ENCODE data around the gene FOLR3. TPM values are rescaled to one million over a fixed set of nuclear protein-coding genes. Genes with fewer than 3 reads are reported as not detected.

FOLR3 gene
- total RNA-seq, 2 donors from 2014 or later = not detected

DNA sequence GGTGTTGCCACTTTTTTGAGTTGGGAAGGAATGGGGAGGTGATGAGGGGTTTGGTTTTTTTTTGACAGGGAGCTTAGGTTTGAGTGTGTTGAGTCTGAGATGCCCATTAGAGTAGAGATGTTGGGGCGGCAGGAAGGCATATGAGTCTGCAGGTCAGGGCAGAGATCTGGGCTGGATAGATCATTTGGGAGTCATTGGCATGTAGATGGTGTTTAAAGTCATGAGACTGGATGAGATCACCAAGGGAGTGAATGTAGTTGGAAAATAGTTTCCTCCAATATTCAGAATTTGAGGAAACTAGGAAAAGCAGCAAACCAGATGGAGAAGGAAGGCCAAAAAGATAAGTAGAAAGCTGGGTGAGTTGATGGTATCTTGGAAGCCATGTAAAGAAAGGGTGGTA, 21.0 kb upstream of the FOLR3 start:
- 100% methylated on average over 1 of the region's 1 CpG for WGBS
- Histone ChIP-seq H3K27me3 (replicated peaks; ENCODE audit: insufficient read depth) (no peaks in the 10 kb centered on the region), H3K27ac (no peak overlapping the region), H3K4me3 (no peak overlapping the region), H3K9me3 (no peaks in the 10 kb centered on the region), H3K36me3 (no peaks in the 10 kb centered on the region), H3K4me1 (replicated peaks) (peaks cover 4% of the 10 kb centered on the region)
- DNase-seq (ENCODE audit: low spot score) = no peak
- no peak for TF ChIP-seq POLR2AphosphoS5 (IDR thresholded peaks at IDR 0.05)
- TF ChIP-seq, protein P1, sequence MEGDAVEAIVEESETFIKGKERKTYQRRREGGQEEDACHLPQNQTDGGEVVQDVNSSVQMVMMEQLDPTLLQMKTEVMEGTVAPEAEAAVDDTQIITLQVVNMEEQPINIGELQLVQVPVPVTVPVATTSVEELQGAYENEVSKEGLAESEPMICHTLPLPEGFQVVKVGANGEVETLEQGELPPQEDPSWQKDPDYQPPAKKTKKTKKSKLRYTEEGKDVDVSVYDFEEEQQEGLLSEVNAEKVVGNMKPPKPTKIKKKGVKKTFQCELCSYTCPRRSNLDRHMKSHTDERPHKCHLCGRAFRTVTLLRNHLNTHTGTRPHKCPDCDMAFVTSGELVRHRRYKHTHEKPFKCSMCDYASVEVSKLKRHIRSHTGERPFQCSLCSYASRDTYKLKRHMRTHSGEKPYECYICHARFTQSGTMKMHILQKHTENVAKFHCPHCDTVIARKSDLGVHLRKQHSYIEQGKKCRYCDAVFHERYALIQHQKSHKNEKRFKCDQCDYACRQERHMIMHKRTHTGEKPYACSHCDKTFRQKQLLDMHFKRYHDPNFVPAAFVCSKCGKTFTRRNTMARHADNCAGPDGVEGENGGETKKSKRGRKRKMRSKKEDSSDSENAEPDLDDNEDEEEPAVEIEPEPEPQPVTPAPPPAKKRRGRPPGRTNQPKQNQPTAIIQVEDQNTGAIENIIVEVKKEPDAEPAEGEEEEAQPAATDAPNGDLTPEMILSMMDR (IDR thresholded peaks at IDR 0.05) = no peak
- TF ChIP-seq POLR2A (IDR thresholded peaks at IDR 0.05) = no peak
- intact Hi-C loops (cut with DNase I) = loop anchor here (10.0 kb wide), 1 partner anchor 320 kb away; the partner anchor contains the start of gene CLPB

DNA sequence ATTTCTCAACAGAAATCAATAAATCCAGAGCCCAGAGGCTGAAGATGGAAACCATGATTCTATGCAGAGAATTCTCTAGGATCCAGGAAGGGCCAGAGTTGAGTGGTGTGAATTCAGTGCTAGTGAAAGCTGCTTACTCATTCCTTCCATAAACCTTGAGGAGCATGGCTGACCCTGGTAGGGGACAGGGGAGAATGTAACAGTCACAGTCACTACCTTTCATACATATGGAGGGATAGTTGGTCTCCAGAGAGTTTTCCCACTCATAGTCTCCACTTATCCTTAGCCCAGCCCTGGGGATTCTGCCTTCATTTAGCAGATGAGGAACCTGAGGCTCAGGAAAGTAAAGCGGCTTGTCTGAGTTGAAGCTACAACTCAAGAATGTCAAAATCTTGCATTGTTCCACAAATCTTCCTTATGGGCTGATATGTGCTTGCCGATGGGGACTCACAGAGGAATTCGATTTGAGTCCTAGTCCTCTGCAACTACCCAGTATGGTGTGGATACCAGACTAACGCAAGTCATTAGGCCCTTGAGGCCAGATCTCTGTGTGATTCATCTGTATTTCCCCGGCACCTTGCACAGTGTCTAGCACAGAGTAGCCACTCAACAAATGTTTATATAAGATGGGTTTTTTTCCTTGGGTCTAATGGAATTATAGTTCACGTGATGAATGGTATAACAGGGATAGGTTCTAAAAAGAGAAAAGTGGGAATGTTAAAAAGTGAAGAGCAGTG, 19.3 kb upstream of the FOLR3 start:
- H3K9me3 ChIP-seq = no peaks in the 10 kb centered on the region
- no peaks in the 10 kb centered on the region for H3K27me3 ChIP-seq (replicated peaks; ENCODE audit: insufficient read depth)
- no peak overlapping the region for H3K4me3 ChIP-seq
- TF ChIP-seq POLR2A (IDR thresholded peaks at IDR 0.05) (no peak), POLR2AphosphoS5 (IDR thresholded peaks at IDR 0.05) (no peak)
- TF ChIP-seq, protein P1 (IDR thresholded peaks at IDR 0.05) = no peak
- WGBS = 95% methylated on average over 6 of the region's 6 CpGs
- H3K4me1 ChIP-seq (replicated peaks) = peaks cover 4% of the 10 kb centered on the region
- H3K27ac ChIP-seq = no peak overlapping the region
- intact Hi-C loops (cut with DNase I) = loop anchor here (10.0 kb wide), 1 partner anchor 319 kb away; the partner anchor contains the start of gene CLPB
- no peak for DNase-seq (ENCODE audit: low spot score)
- H3K36me3 ChIP-seq = no peaks in the 10 kb centered on the region

DNA sequence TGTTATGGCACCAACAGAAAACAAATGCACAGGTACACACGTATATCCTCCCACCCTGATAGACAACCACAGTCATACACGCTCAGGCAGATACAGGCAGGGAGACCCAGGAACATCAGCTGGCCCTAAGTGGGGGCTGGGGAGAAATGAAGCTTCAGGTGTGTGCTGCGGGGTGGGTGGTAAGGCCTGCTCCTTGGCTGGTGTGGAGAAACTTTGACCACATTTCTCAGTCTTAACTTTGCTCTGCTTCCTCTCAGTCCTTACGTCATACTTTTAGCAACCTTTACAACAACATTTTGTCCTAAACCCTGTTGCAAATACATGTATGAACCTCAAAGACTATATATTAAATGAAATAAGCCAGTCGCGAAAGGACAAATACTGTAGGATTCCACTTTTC, 16.3 kb upstream of the FOLR3 start:
- Histone ChIP-seq H3K27me3 (replicated peaks; ENCODE audit: insufficient read depth) (no peaks in the 10 kb centered on the region), H3K36me3 (no peaks in the 10 kb centered on the region), H3K4me3 (no peak overlapping the region), H3K4me1 (replicated peaks) (no peaks in the 10 kb centered on the region), H3K9me3 (no peaks in the 10 kb centered on the region), H3K27ac (no peak overlapping the region)
- intact Hi-C loops (cut with DNase I) = loop anchor here (10.0 kb wide), 1 partner anchor 316 kb away; the partner anchor contains the start of gene CLPB
- WGBS = 84% methylated on average over 6 of the region's 6 CpGs
- DNase-seq (ENCODE audit: low spot score) = no peak
- TF ChIP-seq POLR2A (IDR thresholded peaks at IDR 0.05) (no peak), POLR2AphosphoS5 (IDR thresholded peaks at IDR 0.05) (no peak)
- TF ChIP-seq, protein P1 (IDR thresholded peaks at IDR 0.05) = no peak

DNA sequence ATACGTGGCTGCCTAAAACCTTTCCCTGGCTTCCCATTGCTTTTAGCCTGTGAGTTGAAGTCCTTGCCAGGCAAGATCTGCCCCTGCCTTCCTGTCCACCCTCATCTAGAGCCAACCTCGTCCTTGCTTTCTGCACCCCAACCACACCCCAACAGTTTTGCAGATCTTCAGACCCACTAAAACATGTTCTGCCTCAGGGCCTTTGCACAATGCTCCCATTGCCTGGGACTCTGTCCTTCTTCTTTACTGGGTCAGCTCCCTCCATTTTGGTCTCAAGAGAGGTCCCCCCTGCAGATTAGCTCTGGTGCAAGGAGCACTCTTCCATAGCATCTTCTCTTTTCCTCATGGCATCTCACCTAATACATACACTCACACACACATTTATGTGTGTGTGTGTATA, 14.6 kb upstream of the FOLR3 start:
- TF ChIP-seq POLR2A (IDR thresholded peaks at IDR 0.05) (no peak), POLR2AphosphoS5 (IDR thresholded peaks at IDR 0.05) (no peak)
- TF ChIP-seq, protein P1 (IDR thresholded peaks at IDR 0.05) = no peak
- intact Hi-C loops (cut with DNase I) = no loop called here
- DNase-seq (ENCODE audit: low spot score) = no peak

DNA sequence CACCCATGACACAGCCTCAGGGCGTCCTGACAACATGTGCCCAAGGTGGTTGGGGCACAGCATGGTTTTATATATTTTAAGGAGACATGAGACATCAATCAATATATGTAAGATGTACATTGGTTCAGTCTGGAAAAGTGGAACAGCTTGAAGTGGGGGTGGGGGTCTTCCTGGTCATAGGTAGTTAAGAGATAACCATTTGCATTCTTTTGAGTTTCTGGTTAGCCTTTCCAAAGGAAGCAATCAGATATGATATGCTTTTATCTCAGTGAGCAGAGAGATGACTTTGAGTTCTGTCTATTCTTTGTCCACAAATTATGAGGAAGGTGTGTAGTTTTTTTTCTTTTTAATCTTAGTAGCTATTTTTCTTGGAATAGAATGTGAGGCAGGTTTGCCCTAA, 12.9 kb upstream of the FOLR3 start:
- Histone ChIP-seq H3K27me3 (replicated peaks; ENCODE audit: insufficient read depth) (no peaks in the 10 kb centered on the region), H3K9me3 (no peaks in the 10 kb centered on the region), H3K36me3 (no peaks in the 10 kb centered on the region), H3K4me3 (no peak overlapping the region), H3K4me1 (replicated peaks) (no peaks in the 10 kb centered on the region), H3K27ac (no peak overlapping the region)
- intact Hi-C loops (cut with DNase I) = no loop called here
- TF ChIP-seq POLR2AphosphoS5 (IDR thresholded peaks at IDR 0.05) (no peak), POLR2A (IDR thresholded peaks at IDR 0.05) (no peak)
- 81% methylated on average over 1 of the region's 1 CpG for WGBS
- DNase-seq (ENCODE audit: low spot score) = no peak

More for the DNA sequence above, 14.6 kb upstream of the FOLR3 start:
- Histone ChIP-seq H3K4me3 (no peak overlapping the region), H3K36me3 (no peaks in the 10 kb centered on the region), H3K27me3 (replicated peaks; ENCODE audit: insufficient read depth) (no peaks in the 10 kb centered on the region), H3K27ac (no peak overlapping the region), H3K9me3 (no peaks in the 10 kb centered on the region), H3K4me1 (replicated peaks) (no peaks in the 10 kb centered on the region)
- 78% methylated on average over 2 of the region's 2 CpGs for WGBS
